ENCODE measurements around the gene BLM.
"Not testable (repeated sequence)": the region's sequence is repeated elsewhere in the genome, so short reads cannot be mapped to it uniquely, and the experiment has no call there.

Gene BLM

DNA sequence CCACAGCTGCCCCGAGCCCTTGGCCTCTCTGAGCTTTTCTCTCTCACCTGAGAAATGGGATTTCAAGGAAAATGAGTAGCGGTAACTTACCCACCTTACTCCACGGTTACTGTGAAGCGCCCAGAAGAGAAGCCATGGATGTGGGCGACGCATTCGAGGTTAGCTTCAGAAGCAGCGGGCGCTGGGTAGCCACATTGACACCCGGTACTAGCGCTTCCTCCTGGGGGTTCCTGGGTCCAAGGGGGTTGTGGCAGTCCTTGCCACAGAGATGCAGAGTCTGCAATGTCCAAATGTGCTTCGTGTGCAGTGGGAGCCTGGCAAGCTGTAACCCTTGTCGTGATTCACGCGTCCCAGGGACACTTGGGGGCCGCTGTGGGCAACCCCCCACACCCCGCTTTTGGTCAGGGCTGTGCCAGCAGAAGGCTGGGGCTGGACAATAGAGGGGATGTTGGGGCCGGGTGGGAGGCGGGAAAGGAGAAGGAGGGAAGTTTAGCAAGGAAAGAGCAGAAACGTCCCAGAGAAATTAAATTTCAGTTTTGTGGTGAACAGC lies 109.8 kb downstream of the BLM start:
- Mint-ChIP-seq H3K27me3 (peaks cover 12% of the 10 kb centered on the region), H3K4me1 (peaks cover 39% of the 10 kb centered on the region), H3K4me3 (no peak overlapping the region), H3K36me3 (no peaks in the 10 kb centered on the region), H3K9me3 (no peaks in the 10 kb centered on the region), H3K27ac (peak overlapping the region; percentile 48)
- ATAC-seq: no peak

DNA sequence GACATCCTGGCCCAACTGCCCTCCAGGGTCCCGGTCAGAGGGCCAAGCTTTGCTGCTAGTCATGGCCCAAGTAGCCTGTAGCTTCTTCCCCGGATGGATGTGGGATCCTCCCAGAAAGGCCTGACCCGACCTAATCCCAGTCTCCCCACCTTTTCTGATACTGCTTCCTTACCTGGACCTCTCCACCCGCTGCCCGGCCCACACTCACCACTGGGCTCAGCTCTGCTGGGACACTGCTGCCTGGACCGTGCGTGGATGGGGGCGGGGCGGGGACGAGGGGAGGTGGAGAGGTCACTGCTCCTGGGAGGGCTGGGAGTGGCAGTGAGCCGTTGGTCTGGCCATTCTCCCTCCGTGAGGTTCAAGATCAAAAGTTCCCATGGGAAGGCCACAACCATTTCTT lies 111.0 kb downstream of the BLM start:
- no peak overlapping the region for H3K4me3 Mint-ChIP-seq
- H3K4me1 Mint-ChIP-seq: peaks cover 39% of the 10 kb centered on the region
- H3K27ac Mint-ChIP-seq: no peak overlapping the region
- no peak for ATAC-seq
- peaks cover 12% of the 10 kb centered on the region for H3K27me3 Mint-ChIP-seq
- no peaks in the 10 kb centered on the region for H3K9me3 Mint-ChIP-seq
- no peaks in the 10 kb centered on the region for H3K36me3 Mint-ChIP-seq

DNA sequence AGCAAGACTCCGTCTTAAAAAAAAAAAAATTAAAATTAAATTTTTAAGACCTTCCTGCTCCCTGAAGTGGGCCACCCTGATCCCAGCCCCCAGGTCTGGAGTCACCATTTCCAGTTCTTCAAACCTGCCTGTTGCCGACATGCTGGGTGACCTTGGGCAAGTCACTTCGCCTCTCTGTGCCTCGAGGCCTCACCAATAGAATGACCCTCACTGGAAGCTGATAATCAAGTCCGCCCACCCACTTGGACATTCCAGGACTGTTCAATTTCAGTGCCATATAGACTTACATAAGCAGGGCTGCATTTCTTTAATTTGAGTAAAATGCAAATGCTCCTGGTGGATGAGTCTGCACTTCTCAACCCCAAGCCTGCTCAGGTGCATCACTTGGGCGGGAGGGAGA lies 112.0 kb downstream of the BLM start:
- ATAC-seq: no peak
- no peak overlapping the region for H3K4me3 Mint-ChIP-seq
- no peaks in the 10 kb centered on the region for H3K36me3 Mint-ChIP-seq
- no peaks in the 10 kb centered on the region for H3K9me3 Mint-ChIP-seq
- H3K27me3 Mint-ChIP-seq: peaks cover 12% of the 10 kb centered on the region
- H3K4me1 Mint-ChIP-seq: peaks cover 31% of the 10 kb centered on the region
- H3K27ac Mint-ChIP-seq: peak overlapping the region; percentile 81

DNA sequence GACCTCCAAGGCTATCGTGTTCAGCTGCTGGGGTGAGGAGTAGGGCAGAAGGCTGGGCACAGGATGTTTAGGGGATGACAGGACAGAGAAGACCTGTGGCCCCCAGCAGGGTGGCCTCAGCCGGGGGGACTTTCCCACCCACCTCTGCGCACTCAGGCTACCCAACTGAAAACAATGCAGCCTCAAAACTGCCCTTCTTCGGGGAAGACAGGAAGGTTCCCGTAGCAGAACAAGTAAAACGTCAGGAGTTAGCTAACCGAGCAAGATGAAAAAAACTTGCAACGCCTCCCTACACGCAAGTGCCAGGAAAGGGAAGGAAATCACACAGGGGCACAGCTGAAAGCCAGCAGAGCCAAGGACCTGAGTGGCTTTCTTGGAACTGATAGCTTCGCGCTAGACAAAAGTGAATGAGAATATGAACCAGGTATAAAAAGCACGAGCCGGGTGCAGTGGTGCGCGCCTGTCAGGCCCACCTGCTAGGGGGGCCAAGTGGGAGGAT lies 112.8 kb downstream of the BLM start:
- ATAC-seq: peak; percentile 84
- Mint-ChIP-seq H3K4me1 (peaks cover 23% of the 10 kb centered on the region), H3K9me3 (no peaks in the 10 kb centered on the region), H3K36me3 (no peaks in the 10 kb centered on the region), H3K4me3 (peak overlapping the region; percentile 67), H3K27me3 (peaks cover 12% of the 10 kb centered on the region), H3K27ac (peak overlapping the region; percentile 81)

DNA sequence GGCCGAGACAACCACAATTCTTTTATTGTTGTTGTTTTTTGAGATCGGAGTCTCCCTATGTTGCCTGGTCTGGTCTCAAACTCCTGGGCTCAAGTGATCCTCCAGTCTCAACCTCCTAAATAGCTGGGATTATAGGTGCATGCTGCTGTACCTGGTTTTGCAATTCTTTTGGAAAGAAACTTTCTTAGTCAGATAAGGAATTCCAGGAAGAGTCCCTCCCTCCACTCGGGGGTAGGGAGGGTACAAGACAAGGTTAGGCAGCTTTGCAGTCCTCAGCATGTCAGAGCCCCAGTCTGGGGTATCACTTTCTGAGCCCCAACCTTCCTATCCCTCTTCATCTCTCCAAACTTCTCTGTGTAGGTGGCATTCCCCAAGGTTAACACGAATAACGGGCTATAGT lies 117.5 kb downstream of the BLM start:
- no peak for ATAC-seq
- Mint-ChIP-seq H3K27me3 (peaks cover 12% of the 10 kb centered on the region), H3K4me3 (no peak overlapping the region), H3K27ac (peak overlapping the region; percentile 35), H3K36me3 (no peaks in the 10 kb centered on the region), H3K9me3 (no peaks in the 10 kb centered on the region), H3K4me1 (peaks cover 55% of the 10 kb centered on the region)

DNA sequence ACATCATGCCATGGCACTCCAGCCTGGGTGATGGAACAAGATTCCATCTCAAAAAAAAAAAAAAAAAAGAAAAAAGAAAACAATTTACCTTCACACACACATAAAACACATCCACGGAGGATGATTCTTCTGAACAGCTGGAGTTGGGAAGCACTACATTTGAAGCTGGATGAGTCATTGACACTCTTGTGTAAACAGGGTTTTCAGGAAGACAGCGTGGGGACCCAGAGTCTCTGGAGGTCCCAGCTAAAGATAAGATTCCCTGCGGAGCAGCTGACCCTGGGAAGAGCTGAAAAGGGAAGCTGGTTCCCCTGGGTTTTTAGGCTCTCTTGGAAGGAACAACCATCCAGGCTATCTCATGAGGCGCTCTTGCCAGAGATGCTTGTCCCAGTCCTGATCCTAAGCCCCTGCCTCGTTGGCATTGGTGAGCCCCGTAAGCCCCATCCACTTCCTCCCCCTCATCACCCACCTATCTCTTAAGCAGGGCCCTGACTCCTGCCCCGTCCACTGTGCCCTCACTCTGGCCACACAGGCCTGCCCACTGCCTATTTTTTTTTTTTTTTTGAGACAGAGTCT lies 119.2 kb downstream of the BLM start:
- Mint-ChIP-seq H3K4me1 (peaks cover 49% of the 10 kb centered on the region), H3K36me3 (no peaks in the 10 kb centered on the region), H3K9me3 (no peaks in the 10 kb centered on the region), H3K4me3 (no peak overlapping the region), H3K27me3 (no peaks in the 10 kb centered on the region), H3K27ac (peak overlapping the region; percentile 41)
- ATAC-seq: no peak

DNA sequence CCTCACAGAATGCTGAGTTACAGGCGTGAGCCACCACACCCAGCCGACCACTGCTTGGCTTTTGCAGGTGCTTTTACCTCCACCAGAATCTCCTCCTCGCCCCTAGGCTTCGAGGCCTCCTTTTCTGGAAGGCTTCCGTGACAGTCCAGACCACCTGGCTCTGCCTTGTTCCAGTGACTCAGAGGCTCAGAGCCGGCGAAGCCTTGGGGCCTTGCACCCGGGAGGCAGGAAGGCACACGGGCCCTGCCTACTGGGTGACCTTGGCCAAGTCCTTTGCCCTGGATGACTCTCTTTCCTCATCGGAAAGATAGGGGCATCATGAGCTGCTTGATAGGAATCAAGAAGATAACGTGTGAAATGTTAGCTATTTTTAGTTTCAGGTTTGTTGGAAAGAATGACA lies 119.9 kb downstream of the BLM start:
- peak overlapping the region; percentile 4 for H3K4me3 Mint-ChIP-seq
- no peaks in the 10 kb centered on the region for H3K27me3 Mint-ChIP-seq
- H3K36me3 Mint-ChIP-seq: no peaks in the 10 kb centered on the region
- H3K4me1 Mint-ChIP-seq: peaks cover 49% of the 10 kb centered on the region
- peak overlapping the region; percentile 41 for H3K27ac Mint-ChIP-seq
- ATAC-seq: no peak
- H3K9me3 Mint-ChIP-seq: no peaks in the 10 kb centered on the region

DNA sequence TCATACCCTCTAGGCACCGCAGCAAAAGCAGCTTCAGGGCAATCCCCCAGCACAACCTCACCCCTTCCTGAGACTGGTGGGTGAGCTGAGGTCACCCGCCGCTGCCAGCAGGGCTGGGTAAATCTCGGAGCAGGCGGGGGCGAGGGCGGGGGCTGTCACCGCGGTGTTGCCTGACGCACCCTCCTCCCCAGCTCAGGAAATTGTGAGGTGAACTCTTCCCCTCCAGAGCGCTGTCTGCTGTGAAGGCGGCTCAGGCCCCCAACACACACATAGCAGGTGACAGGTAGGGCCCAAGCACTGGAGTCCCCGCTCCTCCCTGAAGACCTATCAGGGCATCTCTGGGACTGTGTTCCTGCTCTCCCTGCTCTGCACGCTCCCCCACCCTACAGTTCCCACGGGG lies 121.0 kb downstream of the BLM start:
- Mint-ChIP-seq H3K4me1 (peaks cover 49% of the 10 kb centered on the region), H3K9me3 (no peaks in the 10 kb centered on the region), H3K36me3 (no peaks in the 10 kb centered on the region), H3K4me3 (peak overlapping the region; percentile 35), H3K27ac (peak overlapping the region; percentile 41), H3K27me3 (no peaks in the 10 kb centered on the region)
- peak; percentile 90 for ATAC-seq

DNA sequence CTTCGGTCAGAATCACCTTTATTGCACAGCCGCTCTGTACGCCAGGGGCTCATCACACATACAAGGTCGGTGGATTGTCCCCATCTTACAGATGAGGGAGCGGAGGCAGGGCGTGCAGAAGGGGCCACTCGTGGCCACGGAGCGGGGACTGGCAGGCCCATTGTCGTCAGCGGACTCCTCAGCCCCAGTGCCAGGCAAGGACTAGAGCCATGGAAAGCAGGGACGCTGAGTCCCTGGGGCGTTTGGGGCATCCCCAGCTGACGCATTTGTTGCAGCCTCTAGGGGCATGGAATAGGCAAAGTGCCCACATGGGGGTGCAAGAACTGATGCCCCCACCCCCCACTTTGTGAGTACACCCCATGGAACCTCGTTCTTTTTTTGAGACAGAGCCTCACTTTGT lies 121.4 kb downstream of the BLM start:
- peaks cover 49% of the 10 kb centered on the region for H3K4me1 Mint-ChIP-seq
- no peak for ATAC-seq
- peak overlapping the region; percentile 41 for H3K27ac Mint-ChIP-seq
- no peaks in the 10 kb centered on the region for H3K9me3 Mint-ChIP-seq
- no peaks in the 10 kb centered on the region for H3K27me3 Mint-ChIP-seq
- H3K36me3 Mint-ChIP-seq: no peaks in the 10 kb centered on the region
- H3K4me3 Mint-ChIP-seq: peak overlapping the region; percentile 35

DNA sequence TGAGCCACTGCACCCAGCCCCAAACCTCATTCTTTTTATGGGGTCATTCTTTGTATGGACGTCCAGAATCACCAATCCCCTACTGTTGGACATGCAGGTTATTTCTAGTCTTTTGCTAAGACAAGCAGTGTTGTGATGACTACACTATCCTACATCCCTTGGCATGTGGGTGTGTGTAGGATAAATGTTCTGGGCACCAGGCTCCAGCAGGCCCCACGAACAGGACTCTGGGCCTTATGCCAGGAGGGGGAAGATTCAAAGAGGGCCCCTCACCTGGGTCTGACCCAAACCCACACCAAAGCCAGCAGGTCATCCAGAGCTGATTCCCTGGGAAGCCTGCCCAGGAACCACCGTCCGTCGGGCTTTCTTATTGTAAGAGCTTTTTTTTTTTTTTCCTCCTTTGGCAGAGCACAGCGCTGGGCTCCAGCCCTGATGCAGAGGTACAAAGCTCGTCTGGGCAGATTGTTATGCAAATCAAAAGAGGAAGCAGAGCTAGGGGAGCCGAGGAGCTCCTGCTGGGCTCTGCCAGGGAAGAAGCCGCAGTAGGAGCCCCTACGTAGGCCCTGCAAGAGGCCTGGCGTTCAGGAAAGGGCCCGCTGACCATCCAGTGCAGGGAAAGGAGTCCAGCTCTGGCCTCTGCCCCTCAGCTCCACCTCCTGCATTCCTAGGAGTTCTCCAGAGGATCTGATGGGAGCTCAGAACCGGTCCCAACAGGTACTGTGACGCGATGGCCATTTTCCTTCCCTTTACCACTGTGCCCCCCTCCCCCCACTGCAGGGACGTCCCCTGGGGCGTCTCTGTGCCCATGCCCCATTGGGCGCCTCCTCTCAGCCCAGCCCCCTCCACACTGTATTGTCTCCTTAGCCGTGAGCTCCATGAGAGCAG lies 122.3 kb downstream of the BLM start:
- H3K27me3 Mint-ChIP-seq: no peaks in the 10 kb centered on the region
- no peaks in the 10 kb centered on the region for H3K9me3 Mint-ChIP-seq
- ATAC-seq: peak; percentile 76
- H3K27ac Mint-ChIP-seq: peak overlapping the region; percentile 40
- H3K4me3 Mint-ChIP-seq: peak overlapping the region; percentile 54
- peaks cover 54% of the 10 kb centered on the region for H3K4me1 Mint-ChIP-seq
- H3K36me3 Mint-ChIP-seq: no peaks in the 10 kb centered on the region

DNA sequence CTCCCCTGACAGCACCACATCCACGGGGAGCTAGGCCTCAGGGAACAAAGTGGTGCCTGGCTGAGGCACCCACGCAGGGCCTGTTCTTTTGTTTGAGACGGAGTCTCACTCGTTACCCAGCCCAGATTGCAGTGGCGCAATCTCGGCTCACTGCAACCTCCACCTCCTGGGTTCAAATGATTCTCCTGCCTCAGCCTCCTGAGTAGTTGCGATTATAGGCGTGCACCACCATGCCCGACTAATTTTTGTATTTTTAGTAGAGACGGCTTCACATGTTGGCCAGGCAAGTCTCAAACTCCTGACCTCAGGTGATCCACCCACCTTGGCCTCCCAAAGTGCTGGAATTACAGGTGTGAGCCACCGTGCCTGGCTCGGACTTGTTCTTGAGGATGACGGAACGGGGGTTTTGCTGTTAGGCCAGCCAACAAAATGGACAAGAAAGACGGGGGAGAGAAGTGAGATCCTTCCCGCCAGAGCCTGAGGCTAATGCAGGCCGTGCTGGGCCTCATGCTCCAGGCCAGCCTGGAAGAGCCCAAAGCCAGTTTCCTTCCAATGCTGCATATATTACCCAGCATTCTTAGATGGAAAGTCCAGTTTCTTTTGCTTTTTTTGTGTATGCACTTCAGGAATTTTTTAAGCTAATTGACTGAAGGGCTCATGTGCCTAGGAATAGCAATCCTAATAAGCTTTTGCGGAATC lies 123.2 kb downstream of the BLM start:
- H3K9me3 Mint-ChIP-seq: no peaks in the 10 kb centered on the region
- peak overlapping the region; percentile 54 for H3K4me3 Mint-ChIP-seq
- no peaks in the 10 kb centered on the region for H3K36me3 Mint-ChIP-seq
- H3K4me1 Mint-ChIP-seq: peaks cover 57% of the 10 kb centered on the region
- no peak for ATAC-seq
- peak overlapping the region; percentile 40 for H3K27ac Mint-ChIP-seq
- H3K27me3 Mint-ChIP-seq: no peaks in the 10 kb centered on the region

DNA sequence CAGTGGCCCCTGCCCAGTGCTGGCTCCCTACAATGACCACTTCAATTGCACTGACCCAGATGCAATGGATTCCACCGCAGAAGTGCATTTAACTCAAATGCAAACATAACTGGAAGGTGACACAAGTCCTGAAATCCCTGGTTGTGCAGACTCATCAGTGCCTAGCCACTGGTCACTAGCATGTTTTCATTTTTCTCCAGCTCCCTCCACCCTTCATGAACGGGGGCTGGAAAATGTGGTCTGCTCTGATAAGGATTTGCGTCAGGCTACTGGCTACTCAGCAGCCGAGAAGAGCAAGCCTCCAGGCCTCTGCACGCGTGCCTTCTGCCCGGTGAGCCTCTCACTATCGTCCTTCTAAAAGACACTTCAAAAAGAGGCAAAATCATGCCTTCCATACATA lies 123.8 kb downstream of the BLM start:
- Mint-ChIP-seq H3K9me3 (no peaks in the 10 kb centered on the region), H3K4me3 (no peak overlapping the region), H3K36me3 (no peaks in the 10 kb centered on the region), H3K27ac (no peak overlapping the region), H3K27me3 (no peaks in the 10 kb centered on the region), H3K4me1 (peaks cover 57% of the 10 kb centered on the region)
- no peak for ATAC-seq

DNA sequence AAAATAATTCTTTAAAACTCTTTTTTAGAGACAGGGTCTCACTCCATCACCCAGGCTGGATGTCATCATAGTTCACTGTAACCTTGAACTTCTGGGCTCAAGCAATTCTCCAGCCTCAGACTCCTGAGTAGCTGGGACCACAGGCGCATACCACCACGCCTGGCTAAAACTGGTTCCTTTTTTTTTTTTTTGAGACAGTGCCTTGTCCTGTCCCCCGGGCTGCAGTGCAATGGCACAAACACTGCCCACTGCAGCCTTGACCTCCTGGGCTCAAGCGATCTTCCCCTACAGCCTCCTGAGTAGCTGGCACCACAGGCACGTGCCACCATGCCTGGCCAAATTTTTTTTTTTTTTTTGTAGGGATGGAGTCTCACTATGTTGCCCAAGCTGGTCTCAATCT lies 127.5 kb downstream of the BLM start:
- peak; percentile 39 for ATAC-seq

DNA sequence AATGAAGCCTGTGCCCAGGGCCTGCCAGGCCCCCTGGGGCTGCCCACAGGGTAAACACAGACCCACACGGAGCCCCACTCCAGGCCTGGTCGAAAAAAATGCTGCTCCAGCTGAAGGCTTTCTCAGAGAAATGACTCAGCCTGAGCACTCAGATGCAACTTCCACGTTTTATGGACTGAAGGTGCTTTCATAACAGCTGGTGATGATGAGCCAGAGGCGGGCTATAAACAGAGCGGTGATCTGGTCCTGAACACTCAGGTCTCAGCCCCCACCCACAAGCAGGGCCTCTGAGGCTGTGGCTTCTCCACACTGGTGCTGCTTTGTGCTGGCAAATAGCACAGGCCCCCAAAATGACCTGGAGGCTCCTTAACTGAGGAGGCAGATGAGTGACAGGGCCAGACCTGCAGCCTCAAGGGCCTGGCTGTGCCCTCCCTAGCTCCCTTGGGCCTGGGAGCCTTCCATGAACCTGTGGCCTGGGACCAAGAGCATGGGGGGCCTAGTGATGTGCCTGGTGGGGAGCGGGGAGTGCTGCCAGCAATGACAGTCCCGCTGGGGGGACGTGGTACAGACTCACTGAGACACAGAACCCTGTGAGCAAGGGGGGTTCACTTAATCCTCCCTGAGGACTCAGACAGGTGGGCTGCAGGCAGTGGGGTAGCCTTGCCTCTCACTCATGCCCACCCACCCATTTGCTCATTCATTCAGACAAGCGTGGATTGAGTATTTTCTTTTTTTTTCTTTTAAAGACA lies 128.2 kb downstream of the BLM start:
- Mint-ChIP-seq H3K9me3 (no peaks in the 10 kb centered on the region), H3K4me3 (peak overlapping the region; percentile 26), H3K27ac (peak overlapping the region; percentile 82), H3K27me3 (no peaks in the 10 kb centered on the region), H3K36me3 (no peaks in the 10 kb centered on the region), H3K4me1 (peaks cover 24% of the 10 kb centered on the region)
- peak; percentile 97 for ATAC-seq

More for the DNA sequence above, 127.5 kb downstream of the BLM start:
- Mint-ChIP-seq H3K36me3 (no peaks in the 10 kb centered on the region), H3K27me3 (no peaks in the 10 kb centered on the region), H3K9me3 (no peaks in the 10 kb centered on the region), H3K4me1 (peaks cover 30% of the 10 kb centered on the region), H3K27ac (peak overlapping the region; percentile 82), H3K4me3 (peak overlapping the region; percentile 26)

DNA sequence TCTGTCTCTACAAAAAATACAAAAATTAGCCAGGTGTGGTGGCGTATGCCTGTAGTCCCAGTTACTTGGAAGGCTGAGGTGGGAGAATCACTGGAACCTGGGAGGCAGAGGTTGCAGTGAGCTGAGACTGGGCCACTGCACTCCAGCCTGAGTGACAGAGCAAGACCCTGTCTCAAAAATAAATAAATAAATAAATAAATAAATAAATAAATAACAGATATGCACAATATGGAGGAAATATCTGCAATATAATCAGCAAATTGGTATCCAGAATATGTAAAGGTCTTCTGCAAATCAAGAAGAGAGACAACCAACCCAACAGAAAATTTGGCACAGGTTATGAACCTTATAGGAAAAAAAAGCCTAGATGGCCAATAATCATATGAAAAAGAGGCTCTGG lies 132.3 kb downstream of the BLM start:
- H3K36me3 Mint-ChIP-seq, H3K27me3 Mint-ChIP-seq, H3K27ac Mint-ChIP-seq, ATAC-seq, H3K4me3 Mint-ChIP-seq, H3K9me3 Mint-ChIP-seq: not testable (repeated sequence)
- H3K4me1 Mint-ChIP-seq: peaks cover 57% of the 10 kb centered on the region
